ENCODE measurements around the gene KCNE1.
A peak's percentile ranks its signal among the peaks of the same experiment; 100 is the strongest.
"Not testable (repeated sequence)": the region's sequence is repeated elsewhere in the genome, so short reads cannot be mapped to it uniquely, and the experiment has no call there.

The KCNE1 gene

DNA sequence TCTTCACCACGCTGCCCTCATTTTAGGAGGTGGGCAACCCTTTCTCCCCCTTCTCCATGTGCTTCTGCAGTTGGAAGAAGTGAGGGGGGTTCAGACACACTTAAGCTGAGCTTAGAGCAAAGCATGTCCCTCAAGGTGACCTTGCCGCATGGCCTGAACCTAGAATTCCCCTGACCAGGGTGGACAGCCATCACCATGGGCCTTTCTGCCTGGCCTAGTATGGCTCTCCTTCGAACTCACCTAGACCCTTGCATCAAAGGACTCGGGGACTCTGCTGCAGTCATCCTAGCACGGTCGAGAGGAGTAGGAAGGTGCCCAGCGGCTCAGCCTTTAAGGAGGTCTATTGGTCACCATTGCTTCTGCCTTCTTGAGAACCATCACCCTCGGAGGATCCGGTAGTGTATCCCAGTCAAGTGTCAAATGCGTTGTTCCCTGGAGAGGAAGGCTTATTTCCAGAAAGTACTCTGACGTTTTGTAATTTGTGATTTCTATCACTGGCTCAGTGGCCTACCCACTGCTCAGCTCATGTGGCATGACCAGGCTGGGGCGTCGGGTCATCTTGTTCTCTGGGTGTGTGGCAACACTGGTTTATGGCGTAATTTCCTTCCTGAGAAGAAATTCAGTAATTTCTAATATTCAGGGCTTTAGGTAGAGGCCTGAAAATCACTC, at the start of gene KCNE1:
Gene KCNE1 (minus strand): TSS at position 424 of the 669 bp plus-strand sequence. CDS start 62,576 bp downstream, outside the sequence.
- DNase-seq, result peak; percentile 86

- DNase-seq, result no peak
Observed at GRCh38 chr21:34561806-34562205, 49.8 kb upstream of the KCNE1 start.

DNA sequence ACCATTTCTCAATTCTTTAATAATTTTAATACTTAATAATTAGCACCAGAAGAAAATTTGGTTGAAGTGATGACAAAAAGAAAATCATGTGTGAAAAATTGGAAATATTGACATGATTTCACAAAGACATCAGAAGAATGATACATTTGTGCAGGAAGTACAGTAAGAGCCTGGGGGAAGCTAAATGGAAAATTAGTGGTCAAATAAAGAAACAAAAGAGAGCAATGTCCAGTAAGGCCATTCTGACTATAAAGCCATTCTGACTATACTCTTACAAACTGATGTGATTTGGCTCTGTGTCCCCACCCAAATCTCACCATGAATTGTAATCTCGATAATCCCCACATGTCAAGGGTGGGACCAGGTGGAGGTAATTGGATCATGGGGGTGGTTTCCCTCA, 48.6 kb upstream of the KCNE1 start:
- DNase-seq, result no peak

DNA sequence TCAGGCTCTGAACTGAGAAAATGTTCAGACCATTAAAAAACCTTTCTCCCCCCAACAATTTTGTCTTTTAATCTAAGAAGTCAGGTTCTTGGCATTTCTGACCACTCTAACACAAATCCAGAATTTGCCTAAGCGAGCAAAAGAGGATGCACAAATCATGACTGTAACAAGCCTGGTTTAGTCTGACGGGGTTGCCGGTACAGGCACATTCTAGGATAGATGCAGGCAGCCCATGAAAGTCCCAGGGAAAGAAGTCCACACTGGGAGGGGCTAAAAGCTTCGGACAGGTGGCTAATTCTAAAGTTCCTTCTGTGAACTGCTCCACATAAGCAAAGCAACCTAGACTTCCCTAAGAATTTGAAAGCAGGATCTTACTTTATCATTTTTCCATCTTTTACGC, 48.0 kb upstream of the KCNE1 start:
- DNase-seq, result no peak

- DNase-seq, result no peak
Observed at GRCh38 chr21:34559089-34559631, 47.1 kb upstream of the KCNE1 start.

DNA sequence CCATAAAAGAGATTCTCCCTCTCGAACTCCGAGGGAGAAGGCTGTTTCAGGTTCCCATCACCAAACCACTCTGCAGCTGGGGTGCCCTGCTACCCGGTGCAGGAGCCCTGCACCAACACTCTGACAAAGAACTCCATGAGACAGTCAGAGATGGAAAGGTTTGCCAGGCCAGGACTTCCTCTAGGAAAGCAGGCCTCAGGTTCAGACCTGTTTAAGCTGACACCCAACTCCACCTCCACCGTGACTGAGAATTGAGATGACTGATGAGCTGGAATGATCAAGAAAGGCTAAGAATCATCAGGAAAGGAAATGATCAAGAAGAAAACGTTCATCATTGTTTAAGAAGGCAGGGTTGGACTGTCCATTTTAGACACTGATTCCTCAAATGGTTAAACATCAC, 46.2 kb upstream of the KCNE1 start:
- DNase-seq, result no peak

DNA sequence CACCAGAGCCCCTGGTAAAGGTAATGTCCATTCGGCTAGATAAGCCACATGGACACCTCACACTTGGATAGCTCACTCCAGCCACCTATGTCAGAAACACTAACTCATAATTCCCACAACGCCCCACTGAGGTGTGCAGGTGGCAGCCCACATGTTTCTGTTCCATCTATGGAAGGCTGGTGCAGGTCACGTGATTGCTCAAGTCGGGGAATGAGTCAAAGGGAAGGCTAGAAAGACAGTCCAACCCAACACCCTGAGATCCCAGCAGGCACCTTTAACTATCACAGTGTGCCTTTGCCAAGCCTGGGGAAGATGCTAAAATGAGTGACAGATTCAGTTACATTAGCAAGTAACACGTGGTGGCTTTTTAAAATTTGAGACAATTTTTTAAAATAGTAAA, 45.3 kb upstream of the KCNE1 start:
- DNase-seq, result no peak

GRCh38 chr21:34554670-34555069, 42.7 kb upstream of the KCNE1 start:
- DNase-seq, result not testable (repeated sequence)

DNA sequence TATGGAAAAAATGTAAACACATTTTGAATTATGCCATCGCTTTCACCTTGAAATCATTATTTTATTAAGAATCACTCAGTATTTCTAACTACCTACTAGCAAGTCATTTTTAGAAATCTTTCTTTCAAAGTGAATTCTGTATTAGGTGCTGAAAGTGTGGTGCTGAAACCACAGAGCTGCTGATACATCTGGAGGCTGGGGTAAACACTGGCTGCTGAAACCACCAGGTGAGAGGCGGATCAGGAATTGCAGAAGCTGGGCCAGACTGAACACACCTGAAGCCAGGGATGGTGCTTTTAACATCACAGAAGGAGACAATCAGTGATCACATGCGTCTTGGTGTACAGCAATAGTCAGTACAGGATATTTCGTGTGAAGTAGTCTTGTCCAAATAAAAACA, 42.2 kb upstream of the KCNE1 start:
- DNase-seq, result no peak

DNA sequence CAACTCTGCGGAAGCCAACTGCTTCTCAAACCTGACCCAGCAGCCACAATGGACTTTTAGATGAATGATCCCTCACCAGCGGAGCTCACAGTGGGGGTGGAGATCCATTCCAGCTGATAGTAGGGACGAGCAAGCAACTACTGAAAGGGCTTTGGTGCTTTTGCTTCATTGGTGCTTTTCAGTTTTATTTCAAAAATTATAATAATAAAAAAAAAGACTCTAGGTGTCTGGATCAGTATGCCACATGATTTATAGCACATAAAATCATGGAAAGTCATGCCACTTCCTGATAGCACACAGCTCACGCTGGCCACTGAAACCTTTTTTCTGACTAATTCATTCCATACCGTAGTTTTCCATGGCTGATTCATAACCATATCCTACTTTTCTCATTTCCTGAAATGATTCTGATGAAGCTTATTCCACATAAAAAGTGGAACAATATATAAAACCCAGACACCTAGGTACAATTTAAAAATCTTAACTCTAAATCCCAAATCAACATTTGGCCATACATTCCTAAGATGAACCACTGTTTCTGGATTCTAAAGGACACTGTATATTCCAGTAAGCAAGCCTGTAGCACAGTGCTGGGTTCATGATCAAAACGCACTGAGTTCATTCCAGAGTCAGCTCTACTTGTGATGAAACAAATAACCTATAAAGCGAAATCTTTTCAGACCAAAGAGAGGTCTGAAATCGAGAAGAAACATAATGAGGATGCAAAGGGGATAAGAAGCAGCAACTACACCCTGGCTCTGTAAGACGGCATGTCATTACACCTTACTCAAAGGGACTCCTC, 41.3 kb upstream of the KCNE1 start:
- no peak for DNase-seq

DNA sequence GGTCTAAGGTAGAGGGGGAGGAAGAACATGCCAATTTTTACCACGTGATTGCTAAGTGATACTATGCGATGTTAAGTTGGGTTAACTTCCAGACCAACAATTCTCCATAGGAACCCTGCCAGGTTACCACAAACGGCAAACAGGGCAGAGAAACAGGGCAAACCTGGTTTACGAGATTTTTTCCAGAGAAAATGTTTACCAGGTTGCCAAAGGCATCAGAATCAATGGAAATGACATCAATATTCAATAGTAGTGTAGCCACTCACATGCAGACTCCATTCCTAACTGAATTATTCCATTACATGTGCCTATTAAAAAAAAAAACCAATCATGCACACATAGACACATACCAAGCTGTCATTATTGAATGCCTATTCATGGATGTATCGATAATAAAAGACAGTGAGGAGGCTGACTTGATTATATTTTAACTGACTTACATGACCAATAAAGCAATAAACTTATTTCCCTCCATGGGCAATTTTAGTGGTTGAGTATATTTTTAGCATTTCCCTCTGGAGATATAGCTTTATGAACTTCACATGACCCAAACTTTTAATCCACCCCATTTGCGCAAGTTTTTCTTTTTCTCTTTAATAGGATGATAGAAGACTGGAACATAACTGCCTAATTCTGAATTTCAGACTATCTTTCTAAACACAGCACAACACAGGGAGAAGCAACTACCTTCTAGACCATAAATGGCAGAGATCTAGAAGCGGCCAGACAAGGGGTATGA, 40.5 kb upstream of the KCNE1 start:
- no peak for DNase-seq

GRCh38 chr21:34550182-34550799, 38.3 kb upstream of the KCNE1 start:
- no peak for DNase-seq

DNA sequence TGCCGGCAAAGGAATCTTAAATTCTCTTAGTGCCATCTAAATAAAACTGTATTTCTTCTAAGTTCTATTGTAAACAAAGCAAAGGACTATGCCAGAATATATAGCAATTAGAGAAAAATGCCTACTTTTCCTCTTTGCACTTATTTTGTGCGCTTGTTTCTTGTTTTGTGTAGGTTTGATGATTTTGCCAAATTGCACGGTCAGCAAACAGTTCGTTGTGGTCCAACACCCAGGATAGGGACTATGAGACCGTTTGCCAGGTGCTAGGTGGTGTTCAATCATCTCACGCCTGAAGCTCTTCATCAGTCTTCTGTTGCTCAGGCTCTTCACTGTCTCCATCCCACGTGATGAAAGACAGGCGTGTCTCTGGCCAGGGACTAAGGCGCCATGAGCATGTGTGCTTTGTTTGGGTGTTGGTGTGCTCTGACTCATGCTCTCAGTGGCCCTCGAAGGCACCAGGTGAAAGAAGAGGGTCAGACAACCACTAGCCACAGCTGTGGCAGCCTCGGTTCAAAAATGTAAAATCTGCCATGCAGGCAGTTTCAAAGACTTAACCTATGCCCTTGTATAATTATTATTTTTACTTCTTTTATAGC, 36.9 kb upstream of the KCNE1 start:
- no peak for DNase-seq

DNA sequence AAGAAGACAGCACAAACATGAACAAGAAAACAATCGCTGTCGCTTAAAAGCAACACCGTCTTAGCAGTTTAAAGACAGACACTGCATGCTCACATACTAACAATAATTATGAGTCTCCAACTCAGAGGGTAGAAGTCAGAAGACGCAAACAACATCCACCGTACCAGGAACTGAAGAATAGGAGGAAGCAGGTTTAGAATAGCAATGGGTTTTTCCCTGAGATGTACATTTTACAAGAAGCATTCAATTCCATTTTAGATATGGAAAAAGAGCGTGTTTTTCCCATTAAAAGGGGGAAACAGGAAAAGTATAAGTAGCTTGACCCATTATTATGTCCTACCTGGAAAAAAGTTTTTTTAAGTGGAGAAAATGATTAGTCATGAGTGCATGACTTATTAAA, 34.5 kb upstream of the KCNE1 start:
- DNase-seq, result no peak

DNA sequence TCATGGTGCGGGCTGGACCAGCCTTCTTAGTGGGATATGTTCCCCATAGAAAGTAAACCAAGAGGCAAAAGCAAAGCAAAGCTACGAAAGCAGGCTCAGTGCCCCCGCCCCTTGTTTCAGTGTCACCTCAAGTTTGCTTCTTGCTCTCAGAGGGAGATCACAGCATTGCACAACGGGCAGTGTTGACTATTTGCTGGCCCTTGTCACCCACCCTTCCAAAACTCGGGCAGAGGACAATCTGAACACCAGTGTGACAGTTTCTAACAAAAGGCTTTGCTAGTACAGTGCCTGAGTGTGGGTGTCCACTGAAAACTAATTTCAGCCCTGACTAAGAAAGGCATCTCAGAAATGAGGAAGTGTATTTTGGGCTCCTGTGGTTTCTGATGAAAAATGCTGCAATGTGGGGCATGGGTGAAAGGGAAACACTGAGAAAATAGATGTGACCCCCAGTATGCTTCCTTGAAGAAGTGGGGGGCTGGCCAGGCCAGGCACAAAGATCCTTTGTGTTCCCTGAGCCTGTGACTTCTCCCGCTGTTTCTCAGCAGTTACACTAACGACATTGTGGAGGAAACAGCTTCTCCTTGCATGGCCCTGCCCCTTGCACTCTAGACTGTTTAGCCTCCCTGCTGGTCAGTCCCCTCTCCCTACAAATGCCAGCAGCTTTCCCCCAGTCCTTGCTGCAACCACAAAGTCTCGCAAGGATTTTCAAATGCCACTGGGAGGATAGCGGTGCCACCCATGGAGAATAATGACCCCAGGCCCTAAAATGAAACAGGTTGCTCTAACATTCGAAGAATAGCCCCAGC, 33.3 kb upstream of the KCNE1 start:
- peak; percentile 86 for DNase-seq

GRCh38 chr21:34544032-34544496, 32.1 kb upstream of the KCNE1 start:
- peak; percentile 83 for DNase-seq

DNA sequence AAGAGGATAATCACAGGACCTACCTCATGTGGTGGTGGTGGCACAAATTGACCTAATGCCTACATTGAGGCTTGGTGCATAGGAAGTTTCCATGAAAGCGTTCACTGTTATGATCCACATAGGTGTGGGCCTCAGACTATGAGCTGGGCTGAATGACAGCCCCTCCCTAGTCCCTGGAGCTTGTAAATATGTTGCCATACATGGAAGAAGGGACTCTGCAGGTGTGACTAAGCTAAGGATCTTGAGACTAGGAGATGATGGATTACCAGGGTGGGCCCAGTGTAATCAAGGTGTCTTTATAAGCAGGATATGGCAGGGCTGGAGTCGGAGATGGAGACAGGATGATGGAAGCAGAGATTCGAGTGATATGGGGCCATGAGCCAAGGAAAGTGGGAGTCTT, 31.0 kb upstream of the KCNE1 start:
- DNase-seq, result no peak

- no peak for DNase-seq
Observed at GRCh38 chr21:34540206-34540605, 28.2 kb upstream of the KCNE1 start.

DNA sequence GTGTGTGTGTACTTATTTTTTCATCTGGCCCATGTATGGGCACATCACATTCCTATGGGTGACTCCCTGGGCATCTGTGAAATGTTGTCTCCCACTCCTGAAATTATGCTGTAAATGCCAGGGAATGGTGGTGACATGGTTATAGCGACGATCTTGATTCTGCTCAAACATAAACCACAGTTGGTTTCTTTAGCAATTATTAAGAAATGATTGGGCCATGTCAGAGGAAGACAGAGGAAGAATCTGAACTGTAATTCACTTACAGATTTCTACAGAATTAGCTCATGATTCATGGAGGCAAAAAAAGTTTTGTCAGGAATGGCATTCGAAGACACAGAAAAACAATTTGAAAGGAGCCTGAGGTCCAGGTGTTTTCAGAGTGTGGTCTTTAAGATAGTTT, 25.8 kb upstream of the KCNE1 start:
- DNase-seq, result no peak

GRCh38 chr21:34536820-34537219, 24.8 kb upstream of the KCNE1 start:
- no peak for DNase-seq

DNA sequence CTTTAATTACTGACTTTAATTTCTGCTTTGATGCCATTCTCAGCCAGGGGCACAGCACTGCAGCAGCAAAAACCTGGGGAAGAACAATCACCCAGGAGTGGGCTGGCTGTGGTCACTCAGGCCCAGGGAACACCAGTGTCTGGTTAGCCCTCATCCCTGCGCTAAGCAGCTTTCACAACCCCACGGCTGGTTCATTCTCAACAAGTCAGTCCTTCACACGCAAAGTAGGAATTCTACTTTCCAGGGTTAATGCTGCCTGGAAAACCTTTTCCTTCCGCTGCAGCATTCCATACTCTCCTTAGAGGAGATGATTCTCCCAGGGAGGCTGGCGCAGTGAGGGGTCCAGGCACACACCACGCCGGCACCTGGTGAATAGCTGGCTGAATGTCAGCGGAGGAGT, 24.3 kb upstream of the KCNE1 start:
- no peak for DNase-seq

GRCh38 chr21:34535886-34536285, 23.9 kb upstream of the KCNE1 start:
- no peak for DNase-seq
